ENCODE results near the gene RIN3. TPM values are rescaled to one million over a fixed set of nuclear protein-coding genes. Genes with fewer than 3 reads are reported as not detected.

RIN3 gene
- total and polyA plus RNA-seq, 10 of the 15 experiments (the other 5 are each of a cell fraction or from before 2014, with no cell fraction given), result 0.91 to 23.3 (median 6.3) TPM

- TF ChIP-seq ZNF24 (IDR thresholded peaks at IDR 0.05) (peak; percentile 75), EGR1 (IDR thresholded peaks at IDR 0.05; ENCODE audit: borderline replicate concordance in 1 of 2, low read depth in 2 of 2, low read length in 2 of 2) (no peak), STAT1 (conservative IDR thresholded peaks at IDR 0.05) (no peak), PAX5 (IDR thresholded peaks at IDR 0.05; ENCODE audit: borderline replicate concordance, low read depth, low read length) (0 out of 2 replicates have a peak, but pooled peaks have one; percentile 34), BCLAF1 (IDR thresholded peaks at IDR 0.05) (no peak)
Observed at GRCh38 chr14:92551044-92551841, 37.7 kb downstream of the RIN3 start (continued).

- Histone ChIP-seq H4K20me1 (ENCODE audit: control insufficient read depth, insufficient read depth) (peaks cover 4% of the 10 kb centered on the region; the same call in 1 of the 2 replicates), H3K9me3 (replicated peaks; ENCODE audit: control insufficient read depth, insufficient read depth, low read length) (no peaks in the 10 kb centered on the region), H3K27me3 (replicated peaks in 1 of 2; ENCODE audit: control insufficient read depth in 2 of 2, insufficient read depth in 2 of 2, low read length in 1 of 2) (no peaks in the 10 kb centered on the region), H3K4me2 (ENCODE audit: control insufficient read depth, insufficient read depth) (peak overlapping the region; percentile 52), H3K9ac (ENCODE audit: control insufficient read depth, insufficient read depth, low read length) (no peak overlapping the region), H3K4me3 (no peak overlapping the region), H3K79me2 (ENCODE audit: control insufficient read depth, insufficient read depth, low read length) (no peaks in the 10 kb centered on the region; the same call in 1 of the 2 replicates), H2AFZ (ENCODE audit: control insufficient read depth, low read depth, low read length) (no peak overlapping the region), H3K36me3 (ENCODE audit: control insufficient read depth in 2 of 2, insufficient read depth in 2 of 2, low read length in 1 of 2) (peaks cover 0 to 5% of the 10 kb centered on the region in 2 experiments; a peak in 1 of 4 replicates), H3K27ac (ENCODE audit: control insufficient read depth, insufficient read depth) (0 out of 2 replicates have a peak overlapping the region, but pooled peaks have one; percentile 20), H3K4me1 (ENCODE audit: control insufficient read depth, insufficient read depth, low read length) (peaks cover 44% of the 10 kb centered on the region)
- no peak for DNase-seq (ENCODE audit: low read depth, low spot score)
- FAIRE-seq, result peak; percentile 84
- ChIA-PET CTCF (interaction anchor here (0.9 kb wide), 1 partner anchor 26 kb away, joined by 6 read pairs; no protein-coding TSS in a partner anchor), SMC1A (ENCODE audit: uncharacterized antibody, unreplicated experiment) (interaction anchor here (1.3 to 3.9 kb wide), 3 partner anchors 13 to 25 kb away, joined by 3 to 29 read pairs (median 6); no protein-coding TSS in a partner anchor), POLR2A (no interaction called here), RAD21 (ENCODE audit: unreplicated experiment) (interaction anchor here (1.3 kb wide), 1 partner anchor 25 kb away, joined by 8 read pairs; no protein-coding TSS in a partner anchor)
- in situ Hi-C loops (cut with MboI), result no loop called here
- WGBS (ENCODE audit: insufficient coverage, insufficient replicate concordance, low lambda C conversion rate, missing lambda C conversion rate), result 24% methylated on average over 4 of the region's 4 CpGs
- intact Hi-C loops (cut with micrococcal nuclease; ENCODE audit: unreplicated experiment), result loop anchor here (5.0 kb wide), 1 partner anchor 430 kb away; the partner anchor contains the start of genes CPSF2 and NDUFB1
- TF ChIP-seq EGR1 (IDR thresholded peaks at IDR 0.05; ENCODE audit: borderline replicate concordance in 1 of 2, low read depth in 2 of 2, low read length in 2 of 2) (no peak), EED (IDR thresholded peaks at IDR 0.05; ENCODE audit: low read depth) (0 out of 2 replicates have a peak, but pooled peaks have one; percentile 24), ZNF207 (IDR thresholded peaks at IDR 0.05; ENCODE audit: borderline replicate concordance) (no peak), CEBPB (IDR thresholded peaks at IDR 0.05; ENCODE audit: borderline replicate concordance in 1 of 2, low read depth in 2 of 2, low read length in 2 of 2) (no peak)
- peak; percentile 40 for ATAC-seq
- BruUV-seq (replicated peaks), result no TSS peak
Observed at GRCh38 chr14:92552066-92552465, 38.5 kb downstream of the RIN3 start.
